SK-N-MC (cell line): ENCODE data around the gene GPR137C.

ENCODE experiments used
- DNase-seq: peaks from one replicate; pipeline ENCODE4 v3.0.0-alpha.2; 2011; ENCODE audit warnings: low read depth, low spot score
- H3K27ac ChIP-seq: fragments of 200-600 bp; sonication (generic); 2 replicates; pipeline ENCODE4 v1.5.1; 2016; ENCODE audit warnings: mixed run types
- H3K36me3 ChIP-seq: fragments of 200-600 bp; sonication (generic); 2 replicates; pipeline ENCODE4 v1.6.1; 2017; ENCODE audit warnings: antibody characterized with exemption, low read length, mixed read lengths; ENCODE audit not compliant: insufficient read depth
- H3K4me3 ChIP-seq: fragments of 200-600 bp; sonication (generic); 2 replicates; pipeline ENCODE4 v1.5.1; 2016
- H3K9ac ChIP-seq: fragments of 200-600 bp; sonication (generic); 2 replicates; pipeline ENCODE4 v1.8.0; 2017; ENCODE audit warnings: mixed run types, mixed read lengths; ENCODE audit not compliant: insufficient read length
- H3K9me3 ChIP-seq: fragments of 200-600 bp; sonication (generic); 2 replicates; pipeline ENCODE4 v1.6.1; 2017; ENCODE audit warnings: low read depth, mild to moderate bottlenecking, antibody characterized with exemption, low read length, moderate library complexity, mixed read lengths
- EZH2 ChIP-seq: fragments of 200-600 bp; sonication (generic); IDR thresholded peaks from one replicate; pipeline ENCODE4 v1.6.1; 2017; ENCODE audit warnings: antibody characterized with exemption
- FOXP2 ChIP-seq: optimal IDR thresholded peaks from 2 replicates; pipeline ENCODE3; 2011; ENCODE audit warnings: mild to moderate bottlenecking, moderate library complexity; ENCODE audit not compliant: insufficient read depth; ENCODE audit errors: extremely low read length, control extremely low read depth
- POLR2AphosphoS5 ChIP-seq: IDR thresholded peaks from 2 replicates; pipeline ENCODE4 v1.6.1; 2012; ENCODE audit warnings: mild to moderate bottlenecking, low read depth, low read length, borderline replicate concordance

The GPR137C gene

GRCh38 chr14:52641745-52642144 lies 89.1 kb downstream of the GPR137C start:
- no peak overlapping the region for H3K9ac ChIP-seq
- no peak for DNase-seq
- TF ChIP-seq POLR2AphosphoS5 (no peak), FOXP2 (no peak), EZH2 (no peak)
- H3K27ac ChIP-seq: no peak overlapping the region
- H3K36me3 ChIP-seq: peaks cover 30% of the 10 kb centered on the region
- no peak overlapping the region for H3K4me3 ChIP-seq
- no peaks in the 10 kb centered on the region for H3K9me3 ChIP-seq

GRCh38 chr14:52649511-52649910 lies 96.9 kb downstream of the GPR137C start:
- no peak overlapping the region for H3K27ac ChIP-seq
- no peak overlapping the region for H3K4me3 ChIP-seq
- no peaks in the 10 kb centered on the region for H3K9me3 ChIP-seq
- TF ChIP-seq EZH2 (no peak), FOXP2 (no peak), POLR2AphosphoS5 (no peak)
- H3K9ac ChIP-seq: no peak overlapping the region
- peaks cover 20% of the 10 kb centered on the region; the same call in 1 of the 2 replicates for H3K36me3 ChIP-seq
- no peak for DNase-seq

- no peaks in the 10 kb centered on the region for H3K9me3 ChIP-seq
- peaks cover 18% of the 10 kb centered on the region; the same call in 1 of the 2 replicates for H3K36me3 ChIP-seq
- no peak overlapping the region for H3K9ac ChIP-seq
- H3K4me3 ChIP-seq: no peak overlapping the region
- no peak for DNase-seq
- H3K27ac ChIP-seq: no peak overlapping the region
- no peak for TF ChIP-seq FOXP2
- no peak for TF ChIP-seq EZH2
- TF ChIP-seq POLR2AphosphoS5: no peak
These were observed 98.1 kb downstream of the GPR137C start for GRCh38 chr14:52650774-52651173.

GRCh38 chr14:52656905-52657304 lies 104.3 kb downstream of the GPR137C start:
- H3K9me3 ChIP-seq: no peaks in the 10 kb centered on the region
- no peak overlapping the region for H3K4me3 ChIP-seq
- no peak overlapping the region for H3K27ac ChIP-seq
- H3K9ac ChIP-seq: no peak overlapping the region
- TF ChIP-seq FOXP2: no peak
- TF ChIP-seq EZH2: no peak
- TF ChIP-seq POLR2AphosphoS5: no peak
- DNase-seq: no peak
- H3K36me3 ChIP-seq: peaks cover 14% of the 10 kb centered on the region

DNA sequence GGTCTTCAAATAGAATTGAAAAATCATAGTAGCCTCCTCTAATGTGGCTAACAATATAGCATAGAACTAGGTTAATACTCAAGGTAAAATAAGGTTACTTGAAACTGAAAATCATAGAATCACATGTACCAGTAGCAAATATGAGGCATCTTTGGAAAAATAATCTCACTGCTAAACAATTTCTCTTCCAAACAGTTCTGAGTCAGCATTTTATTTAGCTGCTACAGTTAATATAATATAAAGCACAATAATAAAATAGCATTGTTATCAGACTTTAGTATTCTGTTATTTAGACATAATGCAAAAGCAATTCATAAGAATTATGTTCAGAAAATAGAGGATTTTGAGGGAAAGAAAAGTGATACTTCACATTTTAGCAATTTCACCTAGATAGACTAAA lies 107.7 kb downstream of the GPR137C start:
- Histone ChIP-seq H3K4me3 (no peak overlapping the region), H3K27ac (no peak overlapping the region), H3K36me3 (peaks cover 14% of the 10 kb centered on the region), H3K9ac (no peak overlapping the region), H3K9me3 (no peaks in the 10 kb centered on the region)
- DNase-seq: no peak
- TF ChIP-seq POLR2AphosphoS5 (no peak), FOXP2 (no peak), EZH2 (no peak)

DNA sequence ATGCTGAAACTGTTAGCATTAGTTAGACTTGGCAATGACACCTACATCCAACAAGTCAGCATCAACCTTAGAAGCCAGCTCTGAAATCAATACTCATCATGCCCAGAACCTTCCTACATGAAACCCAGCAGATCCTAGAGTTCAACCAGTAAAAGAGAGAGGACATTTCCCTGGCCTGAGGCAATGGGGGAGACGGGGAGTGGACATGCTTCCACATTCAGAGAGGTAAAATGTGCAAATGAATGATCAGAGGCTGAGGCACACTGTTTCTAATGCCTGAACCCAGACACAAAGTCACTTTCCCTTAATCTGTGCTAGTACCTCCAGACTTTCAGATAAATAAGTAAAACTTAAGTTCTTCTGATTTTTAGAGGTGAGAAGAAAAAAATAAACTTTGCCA lies 108.2 kb downstream of the GPR137C start:
- H3K27ac ChIP-seq: no peak overlapping the region
- H3K4me3 ChIP-seq: no peak overlapping the region
- DNase-seq: no peak
- TF ChIP-seq FOXP2 (no peak), EZH2 (no peak), POLR2AphosphoS5 (no peak)
- H3K9me3 ChIP-seq: no peaks in the 10 kb centered on the region
- H3K9ac ChIP-seq: no peak overlapping the region
- H3K36me3 ChIP-seq: peaks cover 17% of the 10 kb centered on the region

DNA sequence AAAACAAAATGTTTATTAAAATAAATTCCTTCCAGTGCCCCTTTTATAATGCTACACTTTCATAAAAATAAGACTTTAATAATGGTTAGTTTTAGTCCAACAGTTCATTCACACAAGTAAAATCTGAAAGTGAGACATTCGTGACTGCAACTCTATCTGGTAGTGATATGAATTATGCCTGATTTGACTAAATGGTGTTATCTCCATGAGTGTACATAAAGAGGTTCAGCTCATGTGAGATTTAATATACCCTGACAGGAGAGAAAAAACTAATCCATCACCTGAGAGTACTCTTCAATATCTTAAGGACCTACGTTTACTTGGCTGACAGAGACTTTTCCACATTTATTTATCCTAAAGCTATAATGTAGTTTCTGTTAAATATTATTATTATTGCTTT lies 108.7 kb downstream of the GPR137C start:
- Histone ChIP-seq H3K27ac (no peak overlapping the region), H3K9ac (no peak overlapping the region), H3K36me3 (peaks cover 20% of the 10 kb centered on the region), H3K9me3 (no peaks in the 10 kb centered on the region), H3K4me3 (no peak overlapping the region)
- TF ChIP-seq EZH2 (no peak), FOXP2 (no peak), POLR2AphosphoS5 (no peak)
- no peak for DNase-seq

DNA sequence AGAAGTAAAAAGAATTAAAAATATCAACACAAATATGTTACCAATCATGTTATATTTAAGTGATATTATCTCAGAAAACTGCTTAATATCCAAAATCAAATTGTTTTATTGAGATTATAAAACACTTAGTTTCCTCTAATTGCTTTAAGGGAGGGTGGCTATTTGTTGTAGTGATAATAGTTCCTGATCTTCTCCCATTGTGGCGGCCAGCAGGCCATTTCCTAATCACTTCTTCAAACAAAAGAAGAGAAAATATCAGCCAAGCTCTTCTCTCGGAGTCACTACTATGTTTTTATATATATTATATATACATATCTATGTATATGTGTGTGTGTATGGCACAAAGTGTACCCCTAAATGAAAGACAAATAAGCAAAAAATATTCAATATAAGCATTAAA lies 111.2 kb downstream of the GPR137C start:
- peaks cover 6% of the 10 kb centered on the region; the same call in 1 of the 2 replicates for H3K36me3 ChIP-seq
- H3K9ac ChIP-seq: no peak overlapping the region
- H3K4me3 ChIP-seq: no peak overlapping the region
- TF ChIP-seq EZH2 (no peak), POLR2AphosphoS5 (no peak), FOXP2 (no peak)
- no peak overlapping the region for H3K27ac ChIP-seq
- no peak for DNase-seq
- H3K9me3 ChIP-seq: no peaks in the 10 kb centered on the region

DNA sequence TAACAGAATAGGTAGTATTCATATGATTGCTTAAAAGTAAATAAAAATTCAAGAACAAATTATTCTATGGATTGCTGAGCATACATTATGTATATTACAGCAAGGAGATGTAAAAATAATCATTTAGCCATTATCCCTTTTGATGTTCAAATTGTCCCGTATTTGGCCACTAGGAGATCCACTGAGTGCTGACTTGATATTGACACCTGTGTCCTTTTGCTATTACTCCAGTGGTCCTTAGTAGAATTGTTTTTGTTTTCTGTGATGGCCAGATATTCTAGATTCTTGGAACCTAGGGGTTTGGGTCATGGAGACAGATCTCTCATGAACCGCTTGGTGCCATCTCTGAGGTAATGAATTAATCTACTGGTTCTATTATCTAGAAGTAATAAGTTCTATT lies 126.0 kb downstream of the GPR137C start:
- Histone ChIP-seq H3K9ac (no peak overlapping the region), H3K9me3 (no peaks in the 10 kb centered on the region), H3K36me3 (peaks cover 5% of the 10 kb centered on the region; the same call in 1 of the 2 replicates), H3K4me3 (no peak overlapping the region), H3K27ac (no peak overlapping the region)
- TF ChIP-seq POLR2AphosphoS5 (no peak), EZH2 (no peak), FOXP2 (no peak)
- no peak for DNase-seq
